ENCODE results near the gene NLRP5. TPM values are rescaled to one million over a fixed set of nuclear protein-coding genes. Genes with fewer than 3 reads are reported as not detected.
"Not testable (repeated sequence)": the region's sequence is repeated elsewhere in the genome, so short reads cannot be mapped to it uniquely, and the experiment has no call there.

Gene NLRP5
- total RNA-seq (not detected), polyA plus RNA-seq (ENCODE audit: insufficient read length in 6 of 6) (not detected)
- long read RNA-seq, donor 1, result 0 reads
- long read RNA-seq, donor 2, result 0 reads
- long read RNA-seq, donor 3, result 0 reads
- long read RNA-seq, donor 4, result 0 reads
- long read RNA-seq, donor 5, result 0 reads
- long read RNA-seq, donor 6, result 0 reads
- long read RNA-seq, donor 7, result 0 reads
- long read RNA-seq, donor 8, result 0 reads
- long read RNA-seq, donor 9, result 0 reads
- long read RNA-seq, donor 10, result 0 reads
- long read RNA-seq, donor 11, result 0 reads
- long read RNA-seq, donor 12, result 0 reads

GRCh38 chr19:55986487-55986886 is at the start of gene NLRP5:
NLRP5 (plus strand) TSS chr19:55986775.
- no peaks in the 10 kb centered on the region for H3K36me3 ChIP-seq
- TF ChIP-seq CTCF (IDR thresholded peaks at IDR 0.05), result no peak
- H3K9me3 ChIP-seq, result peaks cover 0 to 5% of the 10 kb centered on the region in 2 donors
- no peaks in the 10 kb centered on the region for H3K27me3 ChIP-seq
- intact Hi-C loops (cut with DNase I), result no loop called here
- ATAC-seq, result no peak
- H3K4me1 ChIP-seq, result no peaks in the 10 kb centered on the region
- no peak for DNase-seq
- no peak within 1 kb of the TSS for H3K4me3 ChIP-seq
- no peak within 1 kb of the TSS for H3K27ac ChIP-seq

- no peaks in the 10 kb centered on the region for H3K4me1 ChIP-seq
- H3K9me3 ChIP-seq, result peaks cover 0 to 12% of the 10 kb centered on the region in 2 donors
- H3K4me3 ChIP-seq, result no peak overlapping the region
- no peak for DNase-seq
- H3K36me3 ChIP-seq, result no peaks in the 10 kb centered on the region
- ATAC-seq, result no peak
- H3K27me3 ChIP-seq, result no peaks in the 10 kb centered on the region
- TF ChIP-seq CTCF (IDR thresholded peaks at IDR 0.05), result no peak
- no peak overlapping the region for H3K27ac ChIP-seq
- intact Hi-C loops (cut with DNase I), result no loop called here
Observed at GRCh38 chr19:55939206-55939605, 47.4 kb upstream of the NLRP5 start.

GRCh38 chr19:55940306-55940705 is 46.3 kb upstream of the NLRP5 start:
- no peaks in the 10 kb centered on the region for H3K27me3 ChIP-seq
- DNase-seq (no peak), ATAC-seq (no peak)
- no peaks in the 10 kb centered on the region for H3K36me3 ChIP-seq
- peaks cover 0 to 12% of the 10 kb centered on the region in 2 donors for H3K9me3 ChIP-seq
- TF ChIP-seq CTCF (IDR thresholded peaks at IDR 0.05), result no peak
- no peaks in the 10 kb centered on the region for H3K4me1 ChIP-seq
- intact Hi-C loops (cut with DNase I), result no loop called here
- H3K27ac ChIP-seq, result no peak overlapping the region
- H3K4me3 ChIP-seq, result no peak overlapping the region

GRCh38 chr19:55947532-55947931 is 39.0 kb upstream of the NLRP5 start, which contains the start of gene NLRP8:
NLRP8 (plus strand) TSS chr19:55947832.
- peaks cover 0 to 19% of the 10 kb centered on the region in 2 donors for H3K9me3 ChIP-seq
- TF ChIP-seq CTCF (IDR thresholded peaks at IDR 0.05), result no peak
- no peaks in the 10 kb centered on the region for H3K36me3 ChIP-seq
- ATAC-seq, result no peak
- no peak for DNase-seq
- no peak within 1 kb of the TSS for H3K27ac ChIP-seq
- H3K27me3 ChIP-seq, result peaks cover 0 to 5% of the 10 kb centered on the region in 2 donors
- H3K4me1 ChIP-seq, result no peaks in the 10 kb centered on the region
- intact Hi-C loops (cut with DNase I), result no loop called here
- H3K4me3 ChIP-seq, result no peak within 1 kb of the TSS

GRCh38 chr19:55950566-55950965 is 36.0 kb upstream of the NLRP5 start:
- H3K4me3 ChIP-seq; H3K27ac ChIP-seq; H3K36me3 ChIP-seq; ATAC-seq; intact Hi-C loops (cut with DNase I); H3K27me3 ChIP-seq; DNase-seq; H3K4me1 ChIP-seq: not testable (repeated sequence)
- peaks cover 0 to 26% of the 10 kb centered on the region in 2 donors for H3K9me3 ChIP-seq

GRCh38 chr19:55956431-55956830 is 30.1 kb upstream of the NLRP5 start:
- DNase-seq, result no peak
- intact Hi-C loops (cut with DNase I), result no loop called here
- no peaks in the 10 kb centered on the region for H3K27me3 ChIP-seq
- no peak for ATAC-seq
- no peak overlapping the region for H3K4me3 ChIP-seq
- H3K27ac ChIP-seq, result no peak overlapping the region
- no peak for TF ChIP-seq CTCF (IDR thresholded peaks at IDR 0.05)
- H3K36me3 ChIP-seq, result no peaks in the 10 kb centered on the region
- peaks cover 0 to 7% of the 10 kb centered on the region in 2 donors for H3K9me3 ChIP-seq
- H3K4me1 ChIP-seq, result no peaks in the 10 kb centered on the region

Data from left lung (tissue), 14 donors.